Fibroblast of mammary gland (primary cell): ENCODE results near the gene SETD7.

Experiments
- DNase-seq: peaks from one replicate; pipeline ENCODE4 v3.0.0-alpha.2; 2010; ENCODE audit warnings: low read depth
- H3K4me3 ChIP-seq: 2 replicates; pipeline ENCODE4 v1.5.1; 2011; ENCODE audit warnings: low read depth, mild to moderate bottlenecking, low read length, moderate library complexity; ENCODE audit not compliant: control insufficient read depth
- TF ChIP-seq, protein P1 (sequence below): conservative IDR thresholded peaks from 2 replicates; pipeline ENCODE4 v1.5.1; 2011; ENCODE audit warnings: low read depth, low read length, inconsistent platforms; ENCODE audit not compliant: control insufficient read depth, insufficient read depth

Gene SETD7

DNA sequence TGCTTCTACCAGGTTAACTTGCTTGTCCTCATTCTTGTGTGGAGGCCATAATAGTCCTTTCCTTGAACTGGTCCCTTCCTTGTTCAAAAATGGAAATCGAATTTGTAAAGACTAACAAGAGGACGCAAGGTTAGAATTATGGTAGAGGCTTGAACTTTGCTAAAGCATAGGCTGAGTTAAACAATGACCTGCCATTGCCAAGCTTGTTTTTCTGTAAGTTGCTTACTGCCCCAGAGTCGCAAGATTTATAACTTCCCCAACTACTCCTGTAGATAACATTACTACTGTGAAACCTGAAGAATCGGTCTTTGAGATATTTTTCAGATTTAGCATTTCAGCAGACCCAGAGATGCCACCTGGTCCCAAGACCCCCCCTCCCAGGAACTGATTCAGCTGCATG is 56.8 kb downstream of the SETD7 start:
- TF ChIP-seq, protein P1, sequence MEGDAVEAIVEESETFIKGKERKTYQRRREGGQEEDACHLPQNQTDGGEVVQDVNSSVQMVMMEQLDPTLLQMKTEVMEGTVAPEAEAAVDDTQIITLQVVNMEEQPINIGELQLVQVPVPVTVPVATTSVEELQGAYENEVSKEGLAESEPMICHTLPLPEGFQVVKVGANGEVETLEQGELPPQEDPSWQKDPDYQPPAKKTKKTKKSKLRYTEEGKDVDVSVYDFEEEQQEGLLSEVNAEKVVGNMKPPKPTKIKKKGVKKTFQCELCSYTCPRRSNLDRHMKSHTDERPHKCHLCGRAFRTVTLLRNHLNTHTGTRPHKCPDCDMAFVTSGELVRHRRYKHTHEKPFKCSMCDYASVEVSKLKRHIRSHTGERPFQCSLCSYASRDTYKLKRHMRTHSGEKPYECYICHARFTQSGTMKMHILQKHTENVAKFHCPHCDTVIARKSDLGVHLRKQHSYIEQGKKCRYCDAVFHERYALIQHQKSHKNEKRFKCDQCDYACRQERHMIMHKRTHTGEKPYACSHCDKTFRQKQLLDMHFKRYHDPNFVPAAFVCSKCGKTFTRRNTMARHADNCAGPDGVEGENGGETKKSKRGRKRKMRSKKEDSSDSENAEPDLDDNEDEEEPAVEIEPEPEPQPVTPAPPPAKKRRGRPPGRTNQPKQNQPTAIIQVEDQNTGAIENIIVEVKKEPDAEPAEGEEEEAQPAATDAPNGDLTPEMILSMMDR, result no peak
- H3K4me3 ChIP-seq, result no peak overlapping the region

DNA sequence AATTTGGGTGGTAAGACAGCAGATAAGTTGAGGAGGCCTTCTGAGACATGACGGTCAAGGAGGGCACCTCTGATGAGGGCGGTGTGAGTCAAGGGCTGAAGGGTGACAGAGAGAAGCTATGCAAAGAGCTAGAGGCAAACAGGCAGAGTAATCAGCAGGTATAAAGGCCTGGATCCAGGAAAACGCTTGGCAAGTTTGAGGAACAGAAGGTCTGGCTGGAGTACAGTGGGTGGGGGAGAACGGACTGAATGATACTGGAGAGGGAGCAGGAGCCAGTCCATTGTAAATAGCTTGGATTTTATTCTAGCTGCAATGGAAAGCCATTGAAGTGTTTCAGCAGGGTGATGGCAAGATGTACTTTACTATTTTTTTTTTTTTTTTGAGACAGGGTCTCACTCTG is 62.8 kb downstream of the SETD7 start:
- TF ChIP-seq, protein P1, result no peak
- DNase-seq, result no peak
- no peak overlapping the region for H3K4me3 ChIP-seq

More for the DNA sequence above, 56.8 kb downstream of the SETD7 start:
- no peak for DNase-seq

- no peak for DNase-seq
- TF ChIP-seq, protein P1, result no peak
- no peak overlapping the region for H3K4me3 ChIP-seq
Observed at GRCh38 chr4:139492429-139492828, 63.6 kb downstream of the SETD7 start.

DNA sequence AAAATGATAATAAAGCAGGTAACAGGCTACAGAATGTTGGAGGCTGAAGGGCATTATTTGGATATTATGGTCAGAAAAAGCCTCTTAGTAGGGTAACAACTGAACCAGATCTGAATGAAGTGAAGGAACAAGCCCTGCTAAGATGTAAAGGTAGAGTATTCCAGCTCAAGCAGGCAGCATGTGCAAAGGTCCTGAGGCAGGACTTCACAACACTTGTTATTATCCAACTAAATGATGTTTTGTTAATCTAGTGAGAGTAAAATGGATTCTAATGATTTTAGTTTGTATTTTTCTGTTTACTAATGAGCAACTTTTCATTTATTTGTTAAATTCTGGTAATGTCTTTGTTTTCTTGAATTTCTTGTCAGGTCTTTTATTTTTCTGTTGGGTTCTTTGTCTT is 66.4 kb downstream of the SETD7 start:
- H3K4me3 ChIP-seq, result no peak overlapping the region
- TF ChIP-seq, protein P1, result no peak
- DNase-seq, result no peak

DNA sequence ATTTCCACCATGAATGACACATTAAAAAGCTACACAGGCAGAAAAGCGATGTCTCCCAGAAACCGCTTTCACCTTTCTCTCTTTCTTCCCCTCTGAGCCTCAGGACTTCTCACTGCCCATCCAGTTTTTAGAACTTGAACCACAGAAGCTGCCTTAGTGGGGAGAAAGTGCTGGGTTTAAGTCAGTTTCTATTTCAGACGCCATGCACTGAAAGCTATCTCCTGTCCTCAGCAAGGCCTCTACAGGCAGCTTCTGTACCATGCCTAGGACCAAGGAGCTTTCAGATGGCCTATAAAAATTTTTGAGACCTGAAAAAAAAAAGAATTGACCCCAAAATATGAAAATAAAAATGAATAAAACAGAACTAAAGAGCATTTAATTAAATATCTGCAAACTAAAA is 67.6 kb downstream of the SETD7 start:
- DNase-seq, result no peak
- H3K4me3 ChIP-seq, result no peak overlapping the region
- TF ChIP-seq, protein P1, result no peak

GRCh38 chr4:139484783-139485311 is 71.2 kb downstream of the SETD7 start:
- TF ChIP-seq, protein P1, result no peak
- no peak for DNase-seq

GRCh38 chr4:139483000-139483399 is 73.0 kb downstream of the SETD7 start:
- TF ChIP-seq, protein P1, result no peak

More at GRCh38 chr4:139484783-139485311, 71.2 kb downstream of the SETD7 start:
- no peak overlapping the region for H3K4me3 ChIP-seq

More at GRCh38 chr4:139483000-139483399, 73.0 kb downstream of the SETD7 start:
- no peak for DNase-seq
- H3K4me3 ChIP-seq, result no peak overlapping the region
